ENCODE measurements around the gene WDPCP. TPM values are rescaled to one million over a fixed set of nuclear protein-coding genes. Genes with fewer than 3 reads are reported as not detected.

WDPCP gene
- total and polyA plus RNA-seq, 2 of the 4 experiments (the other 2 are of a cell fraction), result 2.2 to 10.2 TPM

GRCh38 chr2:63463142-63463541 is 125.1 kb downstream of the WDPCP start:
- DNase-seq (no peak), ATAC-seq (ENCODE audit: low read depth) (no peak)
- Histone ChIP-seq H2BK15ac (ENCODE audit: low read depth, low read length) (no peak overlapping the region), H3K14ac (replicated peaks; ENCODE audit: low read depth, low read length) (no peak overlapping the region), H4K5ac (ENCODE audit: low read depth, low read length) (no peak overlapping the region), H2AFZ (replicated peaks; ENCODE audit: low read length, poor library complexity) (no peak overlapping the region), H3K27me3 (ENCODE audit: control insufficient read depth, insufficient read depth, low read length) (no peaks in the 10 kb centered on the region), H4K8ac (ENCODE audit: low read depth in 2 of 2, low read length in 2 of 2) (no peak overlapping the region), H3K23ac (ENCODE audit: low read depth, low read length) (no peak overlapping the region), H3K18ac (ENCODE audit: low read depth, low read length) (no peak overlapping the region), H3K9me3 (ENCODE audit: control insufficient read depth, insufficient read depth, low read length) (no peaks in the 10 kb centered on the region), H2BK5ac (ENCODE audit: low read depth, low read length, poor library complexity, severe bottlenecking) (no peak overlapping the region), H4K20me1 (ENCODE audit: insufficient read depth, low read length) (no peaks in the 10 kb centered on the region), H2AK5ac (ENCODE audit: low read depth, low read length) (no peak overlapping the region), H3K9me1 (ENCODE audit: insufficient read depth, low read length) (peaks cover 3% of the 10 kb centered on the region; the same call in 1 of the 2 replicates), H3K9ac (ENCODE audit: low read depth, low read length) (no peak overlapping the region), H2BK120ac (ENCODE audit: low read depth, low read length) (no peak overlapping the region), H4K91ac (ENCODE audit: insufficient read depth, low read depth, low read length) (no peak overlapping the region), H3K4ac (ENCODE audit: low read depth, low read length) (no peak overlapping the region), H3K27ac (ENCODE audit: insufficient read depth, low read length) (no peak overlapping the region), H3K4me3 (ENCODE audit: insufficient read depth, low read depth, low read length) (no peak overlapping the region), H3K79me1 (ENCODE audit: low read depth in 1 of 2, low read length in 2 of 2) (no peaks in the 10 kb centered on the region), H3K36me3 (ENCODE audit: control insufficient read depth, insufficient read depth, low read length) (no peaks in the 10 kb centered on the region), H2AK9ac (replicated peaks; ENCODE audit: low read depth, low read length, poor library complexity) (no peak overlapping the region), H3K56ac (ENCODE audit: extremely low read depth, insufficient read depth, low read length) (no peak overlapping the region), H2BK20ac (ENCODE audit: low read depth, low read length) (no peak overlapping the region), H3K4me1 (ENCODE audit: control insufficient read depth, insufficient read depth, low read length) (0 out of 2 replicates have a peak, but pooled peaks cover 2% of the 10 kb centered on the region), H3K4me2 (ENCODE audit: low read depth, low read length) (no peak overlapping the region)
- no TSS peak for BruUV-seq (replicated peaks)
- dilution Hi-C loops (cut with HindIII; ENCODE audit: low sequenced_read_pairs, unreplicated experiment) (no loop called here), in situ Hi-C loops (cut with MboI; ENCODE audit: low sequenced_read_pairs) (no loop called here), intact Hi-C loops (cut with micrococcal nuclease) (no loop called here)
- CTCF ChIA-PET, result no interaction called here
- POLR2A ChIA-PET (ENCODE audit: unreplicated experiment), result no interaction called here
- TF ChIP-seq CTCF (conservative IDR thresholded peaks at IDR 0.05; ENCODE audit: low read depth, low read length) (no peak), MAZ (IDR thresholded peaks at IDR 0.05; ENCODE audit: borderline replicate concordance, low read depth, low read length) (no peak), SMC3 (IDR thresholded peaks at IDR 0.05; ENCODE audit: low read depth, low read length) (no peak), MAFK (IDR thresholded peaks at IDR 0.05; ENCODE audit: low read depth, low read length) (peak; percentile 79), RCOR1 (IDR thresholded peaks at IDR 0.05; ENCODE audit: insufficient replicate concordance, low read length) (no peak), NFE2L2 (IDR thresholded peaks at IDR 0.05; ENCODE audit: low read depth, low read length) (no peak)
- TF ChIP-seq, protein P1, sequence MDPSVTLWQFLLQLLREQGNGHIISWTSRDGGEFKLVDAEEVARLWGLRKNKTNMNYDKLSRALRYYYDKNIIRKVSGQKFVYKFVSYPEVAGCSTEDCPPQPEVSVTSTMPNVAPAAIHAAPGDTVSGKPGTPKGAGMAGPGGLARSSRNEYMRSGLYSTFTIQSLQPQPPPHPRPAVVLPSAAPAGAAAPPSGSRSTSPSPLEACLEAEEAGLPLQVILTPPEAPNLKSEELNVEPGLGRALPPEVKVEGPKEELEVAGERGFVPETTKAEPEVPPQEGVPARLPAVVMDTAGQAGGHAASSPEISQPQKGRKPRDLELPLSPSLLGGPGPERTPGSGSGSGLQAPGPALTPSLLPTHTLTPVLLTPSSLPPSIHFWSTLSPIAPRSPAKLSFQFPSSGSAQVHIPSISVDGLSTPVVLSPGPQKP (IDR thresholded peaks at IDR 0.05; ENCODE audit: borderline replicate concordance, low read depth, low read length), result no peak

All from IMR-90 (cell line).